Spleen (tissue), 11 donors: ENCODE measurements around the gene SEMA5A. TPM values are rescaled to one million over a fixed set of nuclear protein-coding genes. Genes with fewer than 3 reads are reported as not detected.
A peak's percentile ranks its signal among the peaks of the same experiment; 100 is the strongest.

Source experiments
- DNase-seq: peaks from one replicate; pipeline ENCODE4 v3.0.0-alpha.2; 2020
- H3K27ac ChIP-seq, 8 donors: fragments of 200-600 bp; sonication (generic) in 7 of 8; 1 replicate in 4 of 8; 2 replicates in 4 of 8; pipeline versions ENCODE4 v1.5.0 to v1.8.0; 2016 to 2021; ENCODE audit warnings: inconsistent platforms in 4 of 8, mild to moderate bottlenecking in 4 of 8, moderate library complexity in 1 of 8
- H3K27me3 ChIP-seq, 7 donors: fragments of 200-600 bp; sonication (generic) in 6 of 7; replicated peaks in 1 of 7; 1 replicate in 4 of 7; 2 replicates in 3 of 7; pipeline versions ENCODE4 v1.5.0 to v1.8.0; 2016 to 2021; ENCODE audit warnings: inconsistent platforms in 3 of 7, mild to moderate bottlenecking in 1 of 7
- H3K36me3 ChIP-seq, 6 donors: fragments of 200-600 bp; sonication (generic) in 5 of 6; 1 replicate in 4 of 6; 2 replicates in 2 of 6; pipeline versions ENCODE4 v1.5.0 to v1.8.0; 2016 to 2021; ENCODE audit warnings: inconsistent platforms in 2 of 6
- H3K4me1 ChIP-seq, 6 donors: fragments of 200-600 bp; sonication (generic) in 5 of 6; 1 replicate in 3 of 6; 2 replicates in 3 of 6; pipeline versions ENCODE4 v1.5.0 to v1.8.0; 2016 to 2021; ENCODE audit warnings: inconsistent platforms in 3 of 6
- H3K4me3 ChIP-seq, 8 donors: fragments of 200-600 bp; sonication (generic) in 7 of 8; 1 replicate in 4 of 8; 2 replicates in 4 of 8; pipeline versions ENCODE4 v1.5.0 to v1.8.0; 2016 to 2021; ENCODE audit warnings: inconsistent platforms in 4 of 8, mild to moderate bottlenecking in 4 of 8, moderate library complexity in 2 of 8
- H3K9me3 ChIP-seq, 8 donors: fragments of 200-600 bp; sonication (generic) in 7 of 8; 1 replicate in 4 of 8; 2 replicates in 4 of 8; pipeline versions ENCODE4 v1.5.0 to v1.8.0; 2016 to 2021; ENCODE audit warnings: inconsistent platforms in 4 of 8
- POLR2A ChIP-seq, 3 donors: fragments of 450-650 bp; IDR thresholded peaks; one replicate each; pipeline ENCODE4 v1.5.1; 2017; ENCODE audit warnings: antibody characterized with exemption in 3 of 3, mild to moderate bottlenecking in 1 of 3
- POLR2AphosphoS5 ChIP-seq, 3 donors: sonication (generic); formaldehyde crosslinking; IDR thresholded peaks; one replicate each; pipeline ENCODE4 v1.5.1; 2017; ENCODE audit warnings: antibody characterized with exemption in 3 of 3
- WGBS, 5 donors: extraction: QIAGEN DNeasy Blood & Tissue Kit in 3 of 5; methylation state at CpG; one replicate each; pipeline versions ENCODE4 v1.1.5 to v1.1.7; 2013 to 2018; 5-methylcytosine and 5-hydroxymethylcytosine counted together
- intact Hi-C: fragments of 100-400 bp; cut with DNase I; formaldehyde crosslinking; loops from one replicate; pipeline ENCODE4 v1.15.0; 2023; ENCODE audit warnings: low total_unique reads
- polyA plus RNA-seq, 3 donors: library from polyadenylated mRNA; stranded (reverse); fragments of 200-250 nt; gene quantifications; one replicate each; pipeline ENCODE4 v1.2.1, GENCODE V29; 2013
- total RNA-seq, 7 donors: library from RNA; depleted of rRNA in 3 of 7; stranded (reverse); fragments of >200 nt in 3 of 7; fragmentation: NEBNext Ultra II Directional in 4 of 7; extraction: Animal tissue kit (Norgen Biotek cat#: 25700) in 4 of 7; gene quantifications; one replicate each; pipeline versions ENCODE4 v1.1.0 to v1.2.1, GENCODE V29; 2016 to 2021
- TF ChIP-seq, protein P1 (sequence below), 11 experiments: fragments of 200-600 bp in 7 of 11; fragments of 450-650 bp in 4 of 11; sonication (generic) in 4 of 11; IDR thresholded peaks in 8 of 11; conservative IDR thresholded peaks in 3 of 11; 1 replicate in 7 of 11; 2 replicates in 4 of 11; pipeline versions ENCODE4 v1.4.0 to v1.8.0; 2016 to 2021; ENCODE audit warnings: antibody characterized with exemption in 11 of 11, inconsistent platforms in 4 of 11, mild to moderate bottlenecking in 1 of 11
- donor health status: healthy with polysubstance abuse.
- donor health status: DM: no; HTN: no; CAD: no; lungs with moderate emphysema.
- donor health status: DM: no; HTN: no; CAD: no.
- donor health status: Bipolar disorder and iron deficiency.
- donor health status: healthy.
- donor health status: DM: no; HTN: no; CAD: no.
- donor health status: DM: yes; HTN: yes; CAD: no.

The SEMA5A gene
- total and polyA plus RNA-seq, 10 donors, result 1.4 to 30.9 (median 13.1) TPM

DNA sequence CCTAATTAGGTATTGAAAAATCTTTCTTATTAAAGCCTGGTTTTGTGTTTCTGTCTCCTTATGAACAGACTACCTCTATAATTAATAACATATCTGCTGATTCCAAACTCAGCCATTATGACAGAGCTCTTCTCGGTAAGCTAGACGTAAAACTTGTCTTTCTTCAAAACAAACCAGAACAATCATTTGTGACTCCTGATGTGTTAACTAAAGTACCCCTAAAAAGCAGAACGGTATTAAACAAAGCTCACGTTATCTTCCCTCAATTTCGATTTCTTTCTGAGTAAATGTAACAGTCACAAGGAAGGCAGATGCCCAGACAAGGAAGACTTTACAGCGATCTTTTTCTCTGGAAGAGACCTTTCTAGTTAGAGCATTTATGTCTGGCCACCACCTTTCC, 1.8 kb downstream of the SEMA5A start:
- Histone ChIP-seq H3K36me3 (no peaks in the 10 kb centered on the region), H3K4me1 (peaks cover 5 to 27% (median 16%) of the 10 kb centered on the region in 6 donors), H3K9me3 (no peaks in the 10 kb centered on the region), H3K4me3 (peak overlapping the region in 7 of 8 donors; percentile 42 to 75 (median 53)), H3K27ac (peak overlapping the region in 7 of 8 donors; percentile 42 to 83 (median 51)), H3K27me3 (peaks cover 0 to 53% (median 19%) of the 10 kb centered on the region in 7 donors)
- TF ChIP-seq POLR2AphosphoS5 (IDR thresholded peaks at IDR 0.05) (no peak), POLR2A (IDR thresholded peaks at IDR 0.05) (no peak)
- TF ChIP-seq, protein P1, sequence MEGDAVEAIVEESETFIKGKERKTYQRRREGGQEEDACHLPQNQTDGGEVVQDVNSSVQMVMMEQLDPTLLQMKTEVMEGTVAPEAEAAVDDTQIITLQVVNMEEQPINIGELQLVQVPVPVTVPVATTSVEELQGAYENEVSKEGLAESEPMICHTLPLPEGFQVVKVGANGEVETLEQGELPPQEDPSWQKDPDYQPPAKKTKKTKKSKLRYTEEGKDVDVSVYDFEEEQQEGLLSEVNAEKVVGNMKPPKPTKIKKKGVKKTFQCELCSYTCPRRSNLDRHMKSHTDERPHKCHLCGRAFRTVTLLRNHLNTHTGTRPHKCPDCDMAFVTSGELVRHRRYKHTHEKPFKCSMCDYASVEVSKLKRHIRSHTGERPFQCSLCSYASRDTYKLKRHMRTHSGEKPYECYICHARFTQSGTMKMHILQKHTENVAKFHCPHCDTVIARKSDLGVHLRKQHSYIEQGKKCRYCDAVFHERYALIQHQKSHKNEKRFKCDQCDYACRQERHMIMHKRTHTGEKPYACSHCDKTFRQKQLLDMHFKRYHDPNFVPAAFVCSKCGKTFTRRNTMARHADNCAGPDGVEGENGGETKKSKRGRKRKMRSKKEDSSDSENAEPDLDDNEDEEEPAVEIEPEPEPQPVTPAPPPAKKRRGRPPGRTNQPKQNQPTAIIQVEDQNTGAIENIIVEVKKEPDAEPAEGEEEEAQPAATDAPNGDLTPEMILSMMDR (IDR thresholded peaks at IDR 0.05 in 8 of 11, conservative IDR thresholded peaks at IDR 0.05 in 3 of 11), result no peak
- DNase-seq, result no peak
- intact Hi-C loops, result no loop called here
- 23 to 38% (median 28%) methylated on average over 6 of the region's 6 CpGs for WGBS, 5 donors

DNA sequence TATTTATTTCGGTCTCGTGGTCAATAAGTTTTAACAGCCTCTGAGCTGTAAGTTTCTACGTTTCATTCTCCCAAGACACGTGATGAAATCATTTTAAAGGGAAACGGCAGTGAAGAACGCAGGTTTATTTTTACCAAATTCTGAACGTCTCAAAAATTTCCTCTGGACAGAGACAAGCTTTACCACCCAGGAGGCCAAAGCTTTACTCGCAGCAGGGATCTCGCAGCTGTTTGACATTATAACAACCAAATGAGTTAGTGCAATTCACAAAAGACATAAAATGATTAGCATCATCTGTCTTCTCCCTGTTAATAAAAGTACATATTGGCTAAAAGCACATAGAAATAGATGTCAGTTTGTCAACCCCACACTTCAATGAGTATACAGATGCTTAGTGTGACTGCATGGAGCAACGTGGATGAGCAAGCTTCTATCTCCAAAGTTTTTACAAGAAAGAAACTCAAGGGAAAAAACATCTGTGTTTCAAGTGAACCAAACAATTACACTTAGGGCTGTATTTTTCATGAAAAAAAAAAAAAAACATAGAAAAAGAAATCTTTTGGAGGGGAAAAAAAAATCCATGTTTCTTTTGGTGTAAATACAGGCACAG, 2.5 kb downstream of the SEMA5A start:
- Histone ChIP-seq H3K9me3 (no peaks in the 10 kb centered on the region), H3K27me3 (peaks cover 0 to 53% (median 19%) of the 10 kb centered on the region in 7 donors), H3K4me1 (peaks cover 5 to 27% (median 16%) of the 10 kb centered on the region in 6 donors), H3K27ac (peak overlapping the region in 6 of 8 donors; percentile 0 to 51 (median 40)), H3K4me3 (peak overlapping the region in 4 of 8 donors; percentile 8 to 75 (median 53)), H3K36me3 (no peaks in the 10 kb centered on the region)
- DNase-seq, result no peak
- 60 to 74% (median 73%) methylated on average over 10 of the region's 10 CpGs for WGBS, 5 donors
- intact Hi-C loops, result no loop called here
- no peak for TF ChIP-seq POLR2A (IDR thresholded peaks at IDR 0.05)

DNA sequence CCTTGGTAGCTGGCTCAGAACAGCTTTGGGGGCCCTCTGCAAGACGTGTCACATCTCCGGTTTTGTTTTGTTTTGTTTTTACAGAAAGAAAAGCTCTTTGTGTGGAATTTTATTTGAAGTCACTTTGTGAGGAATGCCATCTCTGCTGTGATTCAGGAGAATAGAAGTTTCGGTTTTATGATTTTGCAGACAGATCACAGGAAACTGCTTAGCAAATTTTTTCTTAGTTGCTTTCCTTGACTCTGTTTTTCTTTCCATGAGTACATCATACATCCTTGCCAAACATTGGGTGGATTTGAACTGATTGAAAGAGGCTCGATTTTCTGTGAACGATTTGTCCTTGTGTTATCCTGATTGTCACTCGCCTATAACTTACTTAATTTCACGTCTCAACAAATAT, 5.1 kb downstream of the SEMA5A start:
- TF ChIP-seq POLR2A (IDR thresholded peaks at IDR 0.05), result no peak
- TF ChIP-seq POLR2AphosphoS5 (IDR thresholded peaks at IDR 0.05), result no peak
- TF ChIP-seq, protein P1 (IDR thresholded peaks at IDR 0.05 in 8 of 11, conservative IDR thresholded peaks at IDR 0.05 in 3 of 11), result no peak
- 49 to 64% (median 52%) methylated on average over 7 of the region's 7 CpGs for WGBS, 5 donors
- Histone ChIP-seq H3K4me3 (no peak overlapping the region), H3K36me3 (no peaks in the 10 kb centered on the region), H3K27ac (peak overlapping the region in 5 of 8 donors; percentile 25 to 47 (median 39)), H3K4me1 (peaks cover 6 to 23% (median 15%) of the 10 kb centered on the region in 6 donors), H3K9me3 (no peaks in the 10 kb centered on the region), H3K27me3 (peaks cover 0 to 30% (median 17%) of the 10 kb centered on the region in 7 donors)
- no peak for DNase-seq
- intact Hi-C loops, result no loop called here

DNA sequence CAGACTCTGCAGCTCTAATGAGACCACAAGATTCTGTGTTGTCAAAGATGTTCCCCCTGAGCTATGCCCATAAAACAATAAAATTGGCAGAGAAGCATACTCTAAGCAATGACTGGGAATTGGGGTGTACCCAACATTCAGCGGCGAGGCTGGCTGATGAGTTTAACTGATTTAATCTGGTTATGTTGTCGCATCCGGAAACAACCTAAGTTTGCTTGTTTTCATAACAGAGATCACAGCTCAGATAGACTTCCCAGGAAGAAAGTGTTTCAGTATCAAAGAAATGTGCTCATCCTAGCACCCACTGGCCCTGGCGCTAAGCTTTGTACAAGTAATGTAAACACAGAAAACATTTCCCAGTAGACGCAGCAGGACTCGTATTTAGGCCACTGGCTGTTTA, 7.4 kb downstream of the SEMA5A start:
- TF ChIP-seq POLR2AphosphoS5 (IDR thresholded peaks at IDR 0.05), result no peak
- TF ChIP-seq, protein P1 (IDR thresholded peaks at IDR 0.05 in 8 of 11, conservative IDR thresholded peaks at IDR 0.05 in 3 of 11), result no peak
- no peak for TF ChIP-seq POLR2A (IDR thresholded peaks at IDR 0.05)
- DNase-seq, result no peak
- no peak overlapping the region for H3K4me3 ChIP-seq
- H3K27ac ChIP-seq, result no peak overlapping the region
- H3K4me1 ChIP-seq, result peaks cover 0 to 8% (median 0%) of the 10 kb centered on the region in 6 donors
- H3K9me3 ChIP-seq, result no peaks in the 10 kb centered on the region
- H3K27me3 ChIP-seq, result peaks cover 0 to 8% (median 0%) of the 10 kb centered on the region in 7 donors
- 71 to 86% (median 80%) methylated on average over 7 of the region's 7 CpGs for WGBS, 5 donors
- intact Hi-C loops, result no loop called here
- H3K36me3 ChIP-seq, result no peaks in the 10 kb centered on the region
